HG02588 (cell line): ENCODE data around the gene TMC6.

Source experiments
- ATAC-seq: cut with Tn5 transposase; IDR thresholded peaks from one replicate; pipeline ENCODE4 v1.9.1; 2021; ENCODE audit warnings: mild to moderate bottlenecking, moderate library complexity; ENCODE audit not compliant: unreplicated experiment

TMC6 gene

GRCh38 chr17:78135858-78136500 lies 7.4 kb upstream of the TMC6 start:
- no peak for ATAC-seq

- no peak for ATAC-seq
Measured at GRCh38 chr17:78134899-78135385, 6.4 kb upstream of the TMC6 start.

- ATAC-seq, result no peak
Measured at GRCh38 chr17:78133971-78134898, 5.7 kb upstream of the TMC6 start.

DNA sequence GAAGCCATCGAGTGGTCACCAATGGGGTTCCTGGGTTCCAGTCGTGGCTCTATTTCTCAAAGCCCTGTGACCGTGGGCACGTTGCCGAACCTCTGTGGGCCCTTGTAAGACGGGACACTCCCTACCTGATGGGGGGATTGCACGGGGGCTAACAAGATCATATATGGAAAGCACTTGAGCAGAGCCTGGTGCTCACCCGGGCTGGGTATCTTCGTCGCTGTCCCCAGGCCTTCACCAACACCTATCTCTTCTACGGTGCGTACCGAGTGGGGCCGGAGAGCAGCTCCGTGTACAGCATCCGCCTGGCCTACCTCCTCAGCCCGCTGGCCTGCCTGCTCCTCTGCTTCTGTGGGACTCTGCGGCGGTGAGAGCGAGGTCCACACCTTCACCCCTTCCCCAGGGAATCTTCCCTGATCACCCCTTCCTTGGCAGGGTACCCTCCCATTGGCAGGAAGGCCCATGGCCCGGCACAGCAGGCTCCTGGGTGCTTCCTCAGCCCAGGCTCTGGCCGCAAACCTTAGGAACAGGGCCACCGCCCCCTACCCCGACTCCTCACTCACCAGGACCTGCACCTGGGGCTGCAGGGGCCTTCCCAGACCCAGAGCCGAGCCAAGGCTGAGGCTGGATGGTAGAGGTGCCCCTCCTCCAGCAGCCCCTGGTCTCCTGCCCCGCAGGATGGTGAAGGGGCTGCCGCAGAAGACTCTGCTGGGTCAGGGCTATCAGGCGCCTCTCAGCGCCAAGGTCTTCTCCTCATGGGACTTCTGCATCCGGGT lies 4.8 kb upstream of the TMC6 start:
- no peak for ATAC-seq

DNA sequence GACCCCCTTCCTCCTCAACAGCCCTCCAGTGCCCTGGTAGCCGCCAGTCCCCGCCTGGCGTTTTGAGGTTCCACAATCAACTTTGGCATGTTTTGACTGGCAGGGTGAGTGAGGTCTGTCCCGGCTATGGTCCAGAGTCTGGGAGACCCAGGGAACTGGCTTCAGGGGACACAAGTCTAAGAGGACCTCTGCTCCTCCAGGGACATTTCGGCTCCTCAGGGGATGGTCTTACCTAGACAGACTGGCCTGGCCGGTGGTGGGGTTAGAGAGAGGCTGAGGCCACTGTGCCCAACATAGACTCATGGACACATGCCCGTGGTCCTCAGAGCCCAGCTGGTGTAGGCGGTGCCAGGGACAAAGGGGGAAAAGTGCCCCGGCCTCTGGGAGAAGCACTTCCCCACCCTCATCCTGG lies 4.2 kb upstream of the TMC6 start:
- no peak for ATAC-seq

- ATAC-seq, result no peak
Measured at GRCh38 chr17:78132084-78132676, 3.6 kb upstream of the TMC6 start.

GRCh38 chr17:78131172-78132083 lies 2.9 kb upstream of the TMC6 start:
- no peak for ATAC-seq

DNA sequence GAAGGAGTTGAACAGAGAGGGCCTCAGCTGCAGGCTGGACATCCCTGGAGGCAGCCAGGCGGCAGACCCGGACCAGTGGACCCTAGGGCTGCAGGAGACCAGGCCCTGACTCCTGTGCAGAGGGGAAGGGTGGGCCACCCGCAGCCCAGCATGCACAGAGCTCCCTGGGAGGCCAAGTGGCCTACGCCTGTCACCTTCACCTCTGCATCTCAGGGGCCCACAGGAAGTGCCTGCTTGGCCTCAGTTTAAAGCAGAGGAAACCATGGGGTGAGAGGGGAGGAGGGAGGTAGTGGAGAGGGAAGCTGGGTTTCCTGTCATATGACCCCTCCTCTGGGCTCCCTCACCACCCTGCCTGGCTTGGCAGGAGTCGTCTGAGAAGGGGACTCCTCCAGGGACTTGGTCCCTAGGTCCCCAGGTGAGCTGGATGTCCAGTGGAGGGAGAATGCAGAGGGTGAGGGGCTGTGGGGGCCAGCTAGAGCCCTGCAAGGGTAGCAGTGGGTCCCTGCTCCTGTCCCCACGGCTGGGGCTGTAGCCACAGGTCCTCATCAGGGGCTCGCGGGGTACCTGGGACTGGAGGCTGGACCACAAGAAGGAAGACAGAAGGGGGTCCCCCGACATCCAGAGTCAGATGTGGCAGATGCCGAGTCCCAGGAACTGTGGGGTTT lies 2.0 kb upstream of the TMC6 start, which contains the start of gene TMC8:
Gene TMC8 (plus strand): TSS at position 335 of the 665 bp plus-strand sequence. CDS start 818 bp downstream, outside the sequence.
- no peak for ATAC-seq

DNA sequence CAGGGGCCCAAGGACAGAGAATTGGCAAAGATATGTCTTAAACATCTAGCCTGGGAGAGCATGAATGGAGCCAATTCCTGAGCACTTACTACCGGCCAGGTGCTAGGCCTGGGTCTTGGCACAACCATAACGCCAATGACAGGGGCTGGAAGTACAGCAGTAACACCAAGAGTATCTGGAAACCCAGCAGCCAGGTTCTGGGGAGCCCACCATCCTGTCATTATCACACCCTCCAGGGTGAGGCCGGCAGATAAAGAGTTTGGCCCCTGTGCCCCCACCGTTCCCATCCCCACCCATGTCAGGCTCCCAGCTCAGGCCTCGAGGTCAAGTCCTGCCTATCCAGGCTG lies 1.5 kb upstream of the TMC6 start:
- no peak for ATAC-seq

DNA sequence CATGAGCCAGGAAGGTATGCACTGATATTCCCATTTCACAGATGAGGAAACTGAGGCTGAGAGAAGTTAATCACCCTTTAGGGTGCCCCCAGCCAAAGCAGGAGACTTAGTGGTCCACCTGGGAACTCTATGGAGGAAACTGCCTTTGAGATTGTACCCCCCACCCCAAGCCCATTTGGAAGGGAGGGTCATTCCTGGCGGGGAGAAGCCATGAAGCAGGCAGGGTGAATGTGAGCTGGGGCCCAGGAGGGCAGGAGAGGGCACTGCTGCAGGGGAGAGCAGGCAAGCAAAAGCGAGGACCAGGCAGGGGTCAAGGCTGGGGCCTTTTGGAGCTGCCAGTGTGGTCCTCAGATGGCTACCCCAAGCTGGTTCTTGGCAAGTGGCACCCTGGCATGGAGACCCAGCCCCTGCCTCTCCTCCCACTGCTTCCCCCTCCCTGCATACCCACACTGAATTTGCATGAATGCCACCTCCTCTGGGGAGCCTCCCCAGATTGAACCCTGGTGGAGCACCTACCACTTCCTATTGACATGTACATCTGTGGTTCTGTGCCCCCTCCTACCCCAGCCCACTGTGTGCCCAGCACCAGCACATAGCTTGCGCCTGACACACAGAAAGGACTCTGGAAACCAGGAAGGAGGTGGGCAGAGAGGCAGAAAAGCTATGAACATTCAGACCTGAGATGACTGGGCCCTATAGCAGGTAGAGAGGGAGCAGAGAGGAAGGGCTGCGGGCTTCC lies 965 bp upstream of the TMC6 start:
- no peak for ATAC-seq

DNA sequence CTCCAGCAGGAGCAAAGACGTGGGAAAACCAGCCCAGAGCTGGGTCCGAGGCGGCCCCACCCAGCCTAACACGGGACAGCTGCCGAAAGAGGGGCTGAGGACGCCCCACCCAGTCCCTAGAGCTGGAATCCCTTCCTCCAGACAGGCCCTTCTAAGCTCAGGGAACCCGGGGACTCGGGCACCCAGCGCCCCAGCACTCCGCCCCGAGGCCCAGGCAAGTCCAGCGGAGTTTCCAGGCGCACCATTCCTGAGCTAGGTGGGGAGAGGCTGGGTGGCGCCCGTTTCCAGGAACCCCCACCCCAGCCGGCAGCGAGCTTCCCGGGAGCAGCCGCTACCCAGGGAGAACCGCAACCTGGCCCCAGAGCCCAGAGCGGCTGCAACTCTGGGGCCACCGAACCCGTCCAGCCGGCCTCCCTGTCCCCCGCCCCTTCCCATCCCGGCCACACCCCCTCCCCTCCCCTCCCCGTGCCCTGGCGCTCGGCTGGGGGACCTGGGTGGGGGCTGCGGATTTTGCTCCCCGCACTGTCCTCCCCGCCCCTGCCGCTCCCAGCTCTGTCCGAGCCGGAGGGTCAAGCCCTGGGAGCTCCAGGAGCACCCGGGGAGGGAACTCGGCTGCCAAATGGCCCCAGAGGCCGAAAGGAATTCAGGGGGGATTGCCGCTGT lies 536 bp downstream of the TMC6 start:
- ATAC-seq, result no peak

DNA sequence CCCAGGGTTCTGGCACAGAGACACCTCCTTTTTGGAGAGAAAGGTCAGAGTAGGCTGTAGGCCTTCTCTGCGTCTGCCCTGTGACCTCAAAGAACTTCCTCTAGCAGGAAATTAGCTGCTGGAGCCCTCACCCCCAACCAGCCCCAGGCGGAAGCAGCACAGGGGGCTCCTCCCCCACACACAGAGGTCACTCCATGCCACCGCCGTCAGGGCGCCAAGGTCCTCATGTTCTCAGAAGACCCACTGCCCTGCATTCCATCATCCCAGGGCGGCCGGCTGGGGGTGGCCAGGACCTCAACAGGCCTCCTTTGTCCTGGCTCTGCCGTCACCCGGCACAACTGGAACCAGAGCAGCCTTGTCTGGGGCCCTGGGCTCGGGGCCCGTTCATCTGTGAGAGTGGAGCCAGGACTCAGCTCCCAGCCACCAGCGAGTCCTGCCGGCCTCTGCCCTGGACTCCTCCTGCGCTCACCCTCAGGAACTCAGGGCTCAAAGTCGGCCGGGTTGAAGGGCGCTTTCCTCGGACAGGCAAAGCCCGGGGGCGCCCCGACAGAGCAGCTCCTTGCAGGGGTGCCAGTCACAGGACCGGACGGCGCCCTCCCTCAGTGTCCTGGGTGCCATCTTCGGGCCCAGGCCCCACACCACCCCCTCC lies 1.2 kb downstream of the TMC6 start:
- ATAC-seq, result no peak

DNA sequence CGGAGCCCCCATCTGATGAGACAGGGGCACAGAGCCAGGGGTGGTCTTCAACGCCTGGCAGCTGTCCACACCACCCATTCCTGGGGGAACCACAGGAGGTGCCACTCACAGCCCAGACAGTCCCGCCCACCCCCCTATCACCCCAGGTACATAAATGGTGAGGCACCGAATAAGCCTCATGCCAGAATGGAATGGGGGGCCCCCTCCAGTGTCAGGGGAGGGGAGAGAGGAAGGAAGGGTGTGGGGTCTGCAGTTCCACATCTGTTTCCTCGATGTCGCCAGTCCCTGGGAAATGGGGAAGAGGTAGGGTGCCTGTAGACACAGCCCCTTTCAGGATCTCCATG lies 1.7 kb downstream of the TMC6 start:
- ATAC-seq, result no peak

DNA sequence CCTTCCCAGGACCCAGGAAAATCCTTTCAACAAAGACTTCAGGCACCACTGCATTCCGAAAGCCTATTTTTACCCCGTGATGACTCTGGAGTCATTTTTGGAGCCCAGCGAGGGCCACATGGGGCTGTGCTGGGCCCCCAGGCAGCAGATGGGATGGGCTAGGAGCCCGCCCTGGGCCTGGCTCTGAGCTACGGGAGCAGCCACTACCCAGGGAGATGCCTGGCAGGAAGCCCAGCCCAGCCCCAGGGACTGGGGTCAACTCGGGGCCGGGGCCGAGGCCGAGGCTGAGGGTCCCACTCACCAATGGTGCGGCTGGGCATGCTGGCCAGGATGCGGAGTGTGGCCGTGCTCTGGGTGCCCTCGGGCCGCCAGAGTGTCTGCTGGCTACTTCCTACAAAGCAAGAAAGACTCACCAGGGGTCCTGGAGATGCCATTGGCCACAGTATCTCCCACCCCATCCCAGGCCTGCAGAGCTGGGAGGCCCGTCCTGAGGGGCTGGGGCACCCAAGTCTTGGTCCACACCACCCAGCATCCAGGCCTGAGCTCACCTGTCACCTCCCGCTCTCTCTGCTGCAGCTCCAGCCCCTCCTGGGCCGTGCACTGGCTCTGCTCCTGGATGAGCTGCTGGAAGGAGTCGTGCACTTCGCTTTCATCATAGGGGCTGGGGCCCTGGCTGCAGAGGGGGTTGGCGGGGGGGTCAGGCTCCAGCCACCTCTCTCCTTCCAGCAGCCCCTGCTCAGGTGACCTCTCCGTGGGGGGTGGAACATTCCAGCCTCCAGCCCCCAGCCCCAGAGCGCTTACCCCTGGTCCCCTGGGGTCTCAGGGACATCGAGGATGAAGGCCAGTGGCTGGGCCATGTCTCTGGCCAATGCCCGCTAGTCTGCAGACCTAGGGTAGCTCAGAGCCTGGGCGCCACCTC lies 2.3 kb downstream of the TMC6 start:
- no peak for ATAC-seq

DNA sequence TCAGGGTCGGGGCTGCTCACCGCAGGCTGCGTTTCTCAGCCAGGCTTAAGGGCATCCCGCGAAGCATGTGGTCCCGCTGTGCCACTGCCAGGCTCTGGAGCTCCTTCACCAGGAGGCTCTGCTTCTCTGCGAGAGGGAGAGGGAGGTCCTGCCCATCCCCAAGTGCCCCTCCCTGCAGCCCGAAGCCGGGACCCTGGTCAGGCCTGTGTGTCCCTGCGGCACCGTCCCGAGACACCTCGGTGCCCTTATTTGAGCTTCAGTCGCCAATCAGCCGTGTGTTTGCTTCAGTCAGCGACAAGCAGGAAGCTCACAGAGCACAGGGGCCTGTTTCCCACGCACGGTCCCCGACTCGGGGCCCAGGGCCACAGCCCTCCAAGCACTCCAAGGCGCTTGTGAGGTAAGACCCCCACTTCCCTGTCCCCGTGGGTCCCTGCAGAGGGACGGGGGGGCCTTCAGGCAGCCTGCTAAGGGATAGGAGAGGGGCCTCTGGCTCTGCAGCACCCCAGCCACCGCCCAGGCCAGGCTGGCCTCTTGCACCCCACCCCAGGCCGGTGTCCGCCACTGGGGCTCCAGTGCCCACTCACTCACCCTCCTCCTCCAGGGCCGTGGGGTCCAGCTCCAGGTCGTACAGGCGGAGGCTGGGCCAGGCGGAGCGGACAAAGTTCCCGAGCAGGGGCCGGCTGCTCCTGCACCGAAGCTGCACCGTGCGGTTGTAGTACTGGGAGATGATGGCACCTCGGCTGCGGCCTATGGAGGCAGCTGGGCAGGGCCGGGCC lies 3.2 kb downstream of the TMC6 start:
- ATAC-seq, result no peak

DNA sequence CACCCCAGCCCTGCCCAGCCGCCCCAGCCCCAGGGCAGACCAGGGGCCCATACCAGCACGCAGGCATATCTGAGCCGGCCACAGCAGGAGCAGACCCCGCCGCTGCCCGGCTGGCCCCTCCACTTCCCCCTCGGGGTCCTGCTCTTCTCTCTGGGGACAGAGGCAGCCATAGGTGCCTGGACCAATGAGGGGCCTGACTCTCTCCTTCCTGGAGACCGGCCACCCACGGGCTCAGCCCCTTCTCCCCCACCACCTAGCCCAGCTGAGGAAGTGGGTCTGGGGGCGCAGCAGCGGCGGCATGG lies 3.8 kb downstream of the TMC6 start:
- no peak for ATAC-seq
